Testis (tissue), 3 donors: ENCODE measurements around the gene PPOX. TPM values are rescaled to one million over a fixed set of nuclear protein-coding genes. Genes with fewer than 3 reads are reported as not detected.

ENCODE experiments used
- DNase-seq: peaks from one replicate; pipeline ENCODE4 v3.0.0-alpha.2; 2019
- H3K27ac ChIP-seq, 2 donors: fragments of 200-600 bp; sonication (generic); one replicate each; pipeline ENCODE4 v1.5.1; 2019
- H3K27me3 ChIP-seq: fragments of 200-600 bp; sonication (generic); one replicate; pipeline ENCODE4 v1.5.1; 2019
- H3K36me3 ChIP-seq: fragments of 200-600 bp; sonication (generic); one replicate; pipeline ENCODE4 v1.5.1; 2017; ENCODE audit warnings: low read depth; ENCODE audit errors: missing control alignments
- H3K4me1 ChIP-seq: fragments of 200-600 bp; sonication (generic); one replicate; pipeline ENCODE4 v1.5.1; 2019
- H3K4me3 ChIP-seq, 2 donors: fragments of 200-600 bp; sonication (generic); one replicate each; pipeline ENCODE4 v1.5.1; 2017 to 2019
- H3K9me3 ChIP-seq: fragments of 200-600 bp; sonication (generic); one replicate; pipeline ENCODE4 v1.5.1; 2017
- POLR2A ChIP-seq: fragments of 450-650 bp; IDR thresholded peaks from one replicate; pipeline ENCODE4 v1.6.1; 2017; ENCODE audit warnings: antibody characterized with exemption, mild to moderate bottlenecking, moderate library complexity
- WGBS, 2 donors: methylation state at CpG; one replicate each; pipeline ENCODE4 v1.1.5; 2018; 5-methylcytosine and 5-hydroxymethylcytosine counted together
- intact Hi-C: fragments of 100-400 bp; cut with DNase I; formaldehyde crosslinking; loops from one replicate; pipeline ENCODE4 v1.15.1; 2023; ENCODE audit warnings: low total_unique reads
- polyA plus RNA-seq: library from polyadenylated mRNA; stranded (reverse); fragments of 350-450 nt; fragmentation: Illumina TruSeq; extraction: RNeasy Lipid Tissue Mini Kit (QIAGEN cat#74804); gene quantifications from one replicate; pipeline ENCODE4 v1.2.3, GENCODE V29; 2014; ENCODE audit warnings: low read depth, low replicate concordance; ENCODE audit not compliant: insufficient read depth
- small RNA-seq, 2 donors: library from RNA; depleted of rRNA; stranded (forward); fragments of <200 nt; gene quantifications; one replicate each; pipeline ENCODE3, GENCODE V24; 2016
- total RNA-seq, 2 donors: library from RNA; depleted of rRNA; stranded (reverse); fragments of >200 nt; gene quantifications; one replicate each; pipeline ENCODE4 v1.2.3, GENCODE V29; 2016
- TF ChIP-seq, protein P1 (sequence below), 3 experiments: fragments of 450-650 bp in 2 of 3; fragments of 200-600 bp in 1 of 3; sonication (generic) in 1 of 3; IDR thresholded peaks; one replicate each; pipeline ENCODE4 v1.5.1; 2016 to 2019; ENCODE audit warnings: antibody characterized with exemption in 3 of 3, mild to moderate bottlenecking in 2 of 3, moderate library complexity in 1 of 3

PPOX gene
- total and polyA plus RNA-seq, 3 donors from 2014 or later, result 19.5 to 24.8 (median 20.5) TPM

- intact Hi-C loops, result loop anchor here (10.0 kb wide), 1 partner anchor 166 kb away; no protein-coding TSS in a partner anchor
Measured at GRCh38 chr1:161219078-161219892, 53.1 kb downstream of the PPOX start.

GRCh38 chr1:161220002-161220401 lies 53.8 kb downstream of the PPOX start:
- no peak for DNase-seq
- WGBS, 2 donors, result 84 to 91% methylated on average over 5 of the region's 5 CpGs
- intact Hi-C loops, result no loop called here

More at GRCh38 chr1:161219078-161219892, 53.1 kb downstream of the PPOX start:
- Histone ChIP-seq H3K27ac (no peak overlapping the region), H3K4me3 (no peak overlapping the region), H3K9me3 (no peaks in the 10 kb centered on the region), H3K36me3 (no peaks in the 10 kb centered on the region), H3K4me1 (no peaks in the 10 kb centered on the region), H3K27me3 (no peaks in the 10 kb centered on the region)
- DNase-seq, result no peak
- 88 to 91% methylated on average over 5 of the region's 5 CpGs for WGBS, 2 donors
- no peak for TF ChIP-seq POLR2A
- TF ChIP-seq, protein P1, sequence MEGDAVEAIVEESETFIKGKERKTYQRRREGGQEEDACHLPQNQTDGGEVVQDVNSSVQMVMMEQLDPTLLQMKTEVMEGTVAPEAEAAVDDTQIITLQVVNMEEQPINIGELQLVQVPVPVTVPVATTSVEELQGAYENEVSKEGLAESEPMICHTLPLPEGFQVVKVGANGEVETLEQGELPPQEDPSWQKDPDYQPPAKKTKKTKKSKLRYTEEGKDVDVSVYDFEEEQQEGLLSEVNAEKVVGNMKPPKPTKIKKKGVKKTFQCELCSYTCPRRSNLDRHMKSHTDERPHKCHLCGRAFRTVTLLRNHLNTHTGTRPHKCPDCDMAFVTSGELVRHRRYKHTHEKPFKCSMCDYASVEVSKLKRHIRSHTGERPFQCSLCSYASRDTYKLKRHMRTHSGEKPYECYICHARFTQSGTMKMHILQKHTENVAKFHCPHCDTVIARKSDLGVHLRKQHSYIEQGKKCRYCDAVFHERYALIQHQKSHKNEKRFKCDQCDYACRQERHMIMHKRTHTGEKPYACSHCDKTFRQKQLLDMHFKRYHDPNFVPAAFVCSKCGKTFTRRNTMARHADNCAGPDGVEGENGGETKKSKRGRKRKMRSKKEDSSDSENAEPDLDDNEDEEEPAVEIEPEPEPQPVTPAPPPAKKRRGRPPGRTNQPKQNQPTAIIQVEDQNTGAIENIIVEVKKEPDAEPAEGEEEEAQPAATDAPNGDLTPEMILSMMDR (IDR thresholded peaks at IDR 0.05), result no peak

More at GRCh38 chr1:161220002-161220401, 53.8 kb downstream of the PPOX start:
- no peak overlapping the region for H3K4me3 ChIP-seq
- no peak overlapping the region for H3K27ac ChIP-seq
- H3K36me3 ChIP-seq, result no peaks in the 10 kb centered on the region
- no peak for TF ChIP-seq POLR2A
- TF ChIP-seq, protein P1 (IDR thresholded peaks at IDR 0.05), result no peak
- no peaks in the 10 kb centered on the region for H3K9me3 ChIP-seq
- H3K4me1 ChIP-seq, result no peaks in the 10 kb centered on the region
- no peaks in the 10 kb centered on the region for H3K27me3 ChIP-seq

Small RNA genes lying within 50 kb of the gene (small RNA-seq; reads per million reads assigned to genes)
- 0 reads per million in 2 donors for gene RF01225

Other genes with a start within 250 kb of the PPOX start
- gene ITLN2, start 211.6 kb upstream of the PPOX start, total RNA-seq, result 1 to 10 TPM in 1 of 2 donors, not detected in 1; 6.4 TPM
- gene ITLN2, start 211.6 kb upstream of the PPOX start, polyA plus RNA-seq, result 1.5 TPM
- gene F11R, start 145.3 kb upstream of the PPOX start, total RNA-seq, result 10 to 100 TPM; 34.5 to 38.3 TPM
- gene F11R, start 145.3 kb upstream of the PPOX start, polyA plus RNA-seq, result 54.0 TPM
- gene TSTD1, start 127.5 kb upstream of the PPOX start, total RNA-seq, result 100 to 1,000 TPM; 100 to 103 TPM
- 52.2 TPM for gene TSTD1, start 127.5 kb upstream of the PPOX start, polyA plus RNA-seq
- gene USF1, start 120.4 kb upstream of the PPOX start, total RNA-seq, result 10 to 100 TPM; 50.8 to 61.9 TPM
- gene USF1, start 120.4 kb upstream of the PPOX start, polyA plus RNA-seq, result 38.8 TPM
- 1 to 10 TPM in 1 of 2 donors, under 1 TPM in 1; 0.79 to 1.6 TPM for gene ARHGAP30, start 96.5 kb upstream of the PPOX start, total RNA-seq
- gene ARHGAP30, start 96.5 kb upstream of the PPOX start, polyA plus RNA-seq, result 5.4 TPM
- 1 to 10 TPM in 1 of 2 donors, under 1 TPM in 1; 0.63 to 1.2 TPM for gene NECTIN4, start 76.9 kb upstream of the PPOX start, total RNA-seq
- 1.3 TPM for gene NECTIN4, start 76.9 kb upstream of the PPOX start, polyA plus RNA-seq
- 10 to 100 TPM; 55.8 to 57.2 TPM for gene KLHDC9, start 68.1 kb upstream of the PPOX start, total RNA-seq
- 144 TPM for gene KLHDC9, start 68.1 kb upstream of the PPOX start, polyA plus RNA-seq
- 10 to 100 TPM; 76.8 to 88.6 TPM for gene PFDN2, start 48.4 kb upstream of the PPOX start, total RNA-seq
- 96.3 TPM for gene PFDN2, start 48.4 kb upstream of the PPOX start, polyA plus RNA-seq
- 10 to 100 TPM; 44.8 to 51.1 TPM for gene NIT1, start 48.3 kb upstream of the PPOX start, total RNA-seq
- gene NIT1, start 48.3 kb upstream of the PPOX start, polyA plus RNA-seq, result 51.1 TPM
- gene DEDD, start 33.8 kb upstream of the PPOX start, total RNA-seq, result 10 to 100 TPM; 53.8 to 54.0 TPM
- gene DEDD, start 33.8 kb upstream of the PPOX start, polyA plus RNA-seq, result 92.7 TPM
- gene UFC1, start 12.4 kb upstream of the PPOX start, total RNA-seq, result 10 to 100 TPM; 36.9 to 68.3 TPM
- 129 TPM for gene UFC1, start 12.4 kb upstream of the PPOX start, polyA plus RNA-seq
- 10 to 100 TPM; 49.5 to 51.2 TPM for gene USP21, start 6.9 kb upstream of the PPOX start, total RNA-seq
- gene USP21, start 6.9 kb upstream of the PPOX start, polyA plus RNA-seq, result 45.6 TPM
- gene B4GALT3, start 11.1 kb downstream of the PPOX start, total RNA-seq, result 10 to 100 TPM; 46.3 to 62.2 TPM
- gene B4GALT3, start 11.1 kb downstream of the PPOX start, polyA plus RNA-seq, result 56.2 TPM
- 1 to 10 TPM; 2.4 to 3.2 TPM for gene ADAMTS4, start 32.6 kb downstream of the PPOX start, total RNA-seq
- 2.7 TPM for gene ADAMTS4, start 32.6 kb downstream of the PPOX start, polyA plus RNA-seq
- gene NDUFS2, start 35.9 kb downstream of the PPOX start, total RNA-seq, result 100 to 1,000 TPM; 117 to 129 TPM
- gene NDUFS2, start 35.9 kb downstream of the PPOX start, polyA plus RNA-seq, result 82.9 TPM
- gene FCER1G, start 48.9 kb downstream of the PPOX start, total RNA-seq, result 10 to 100 TPM in 1 of 2 donors, 1 to 10 TPM in 1; 2.1 to 13.3 TPM
- gene FCER1G, start 48.9 kb downstream of the PPOX start, polyA plus RNA-seq, result 60.9 TPM
- not detected for gene APOA2, start 57.2 kb downstream of the PPOX start, total RNA-seq
- 1.6 TPM for gene APOA2, start 57.2 kb downstream of the PPOX start, polyA plus RNA-seq
- 1 to 10 TPM; 4.7 to 6.0 TPM for gene TOMM40L, start 59.6 kb downstream of the PPOX start, total RNA-seq
- 7.5 TPM for gene TOMM40L, start 59.6 kb downstream of the PPOX start, polyA plus RNA-seq
- gene NR1I3, start 71.8 kb downstream of the PPOX start, total RNA-seq, result under 1 TPM; 0.31 to 0.68 TPM
- 0.57 TPM for gene NR1I3, start 71.8 kb downstream of the PPOX start, polyA plus RNA-seq
- gene PCP4L1, start 92.3 kb downstream of the PPOX start, total RNA-seq, result 1 to 10 TPM in 1 of 2 donors, under 1 TPM in 1; 0.79 to 3.0 TPM
- 4.3 TPM for gene PCP4L1, start 92.3 kb downstream of the PPOX start, polyA plus RNA-seq
- gene MPZ, start 143.5 kb downstream of the PPOX start, total RNA-seq, result 1 to 10 TPM; 2.3 to 4.2 TPM
- gene MPZ, start 143.5 kb downstream of the PPOX start, polyA plus RNA-seq, result 4.7 TPM
- gene SDHC, start 148.0 kb downstream of the PPOX start, total RNA-seq, result 10 to 100 TPM; 55.3 to 84.2 TPM
- 188 TPM for gene SDHC, start 148.0 kb downstream of the PPOX start, polyA plus RNA-seq
- gene CFAP126, start 201.4 kb downstream of the PPOX start, total RNA-seq, result 10 to 100 TPM in 1 of 2 donors, 1 to 10 TPM in 1; 3.8 to 13.9 TPM
- gene CFAP126, start 201.4 kb downstream of the PPOX start, polyA plus RNA-seq, result 45.4 TPM